SK-N-MC (cell line): ENCODE data around the gene MIA3.

ENCODE experiments used
- EZH2 ChIP-seq: fragments of 200-600 bp; sonication (generic); IDR thresholded peaks from one replicate; pipeline ENCODE4 v1.6.1; 2017; ENCODE audit warnings: antibody characterized with exemption
- POLR2AphosphoS5 ChIP-seq: IDR thresholded peaks from 2 replicates; pipeline ENCODE4 v1.6.1; 2012; ENCODE audit warnings: mild to moderate bottlenecking, low read depth, low read length, borderline replicate concordance

DNA sequence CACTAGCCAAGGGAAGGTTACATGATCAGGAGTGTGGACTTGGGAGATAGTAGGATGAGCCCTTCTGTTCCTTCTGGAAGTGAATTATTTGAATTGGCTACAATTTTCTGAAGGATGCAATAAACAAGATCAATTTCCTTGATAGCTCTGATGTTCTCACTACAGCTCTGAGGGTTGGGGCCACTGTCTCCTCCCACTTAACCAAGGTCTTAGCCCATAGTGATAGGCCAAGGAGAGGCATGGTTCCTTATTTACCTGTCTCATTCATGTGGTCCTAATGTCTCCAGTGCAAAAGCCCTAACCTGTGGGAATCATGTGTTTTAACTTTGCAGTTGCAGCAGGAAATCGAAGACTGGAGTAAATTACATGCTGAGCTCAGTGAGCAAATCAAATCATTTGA lies 34.8 kb downstream of the MIA3 start:
- TF ChIP-seq EZH2 (no peak), POLR2AphosphoS5 (no peak)
